ENCODE measurements around the gene COL13A1.
A peak's percentile ranks its signal among the peaks of the same experiment; 100 is the strongest.

Gene COL13A1

GRCh38 chr10:69892406-69892805, 90.7 kb downstream of the COL13A1 start:
- DNase-seq: no peak

GRCh38 chr10:69892816-69893215, 91.1 kb downstream of the COL13A1 start:
- no peak for DNase-seq

- no peak for DNase-seq
These were observed 91.7 kb downstream of the COL13A1 start for GRCh38 chr10:69893271-69893900.

- no peak for DNase-seq
These were observed 92.5 kb downstream of the COL13A1 start for GRCh38 chr10:69894156-69894555.

GRCh38 chr10:69895759-69896158, 94.1 kb downstream of the COL13A1 start:
- DNase-seq: no peak

- DNase-seq: no peak
These were observed 95.0 kb downstream of the COL13A1 start for GRCh38 chr10:69896606-69897231.

GRCh38 chr10:69897432-69897831, 95.7 kb downstream of the COL13A1 start:
- no peak for DNase-seq

- DNase-seq: no peak
These were observed 96.3 kb downstream of the COL13A1 start for GRCh38 chr10:69897999-69898398.

GRCh38 chr10:69898524-69898923, 96.8 kb downstream of the COL13A1 start:
- no peak for DNase-seq

- no peak for DNase-seq
These were observed 97.2 kb downstream of the COL13A1 start for GRCh38 chr10:69898941-69899340.

- DNase-seq: no peak
These were observed 98.3 kb downstream of the COL13A1 start for GRCh38 chr10:69899727-69900595.

- DNase-seq: no peak
These were observed 99.3 kb downstream of the COL13A1 start for GRCh38 chr10:69901022-69901421.

GRCh38 chr10:69901628-69902505, 100.2 kb downstream of the COL13A1 start:
- DNase-seq: peak; percentile 11

GRCh38 chr10:69902835-69903535, 101.3 kb downstream of the COL13A1 start:
- no peak for DNase-seq

- DNase-seq: no peak
These were observed 102.8 kb downstream of the COL13A1 start for GRCh38 chr10:69904533-69904932.

- DNase-seq: no peak
These were observed 104.7 kb downstream of the COL13A1 start for GRCh38 chr10:69906425-69906824.

GRCh38 chr10:69907517-69907916, 105.8 kb downstream of the COL13A1 start:
- DNase-seq: no peak

GRCh38 chr10:69908124-69908523, 106.4 kb downstream of the COL13A1 start:
- no peak for DNase-seq

- no peak for DNase-seq
These were observed 108.9 kb downstream of the COL13A1 start for GRCh38 chr10:69910561-69910960.

- DNase-seq: no peak
These were observed 110.2 kb downstream of the COL13A1 start for GRCh38 chr10:69911613-69912528.

- DNase-seq: no peak
These were observed 110.9 kb downstream of the COL13A1 start for GRCh38 chr10:69912589-69912988.

All from NCI-H1436 (cell line).